RWPE1 (cell line): ENCODE measurements around the gene METTL5.
"Not testable (repeated sequence)": the region's sequence is repeated elsewhere in the genome, so short reads cannot be mapped to it uniquely, and the experiment has no call there.

Experiments
- CTCF ChIA-PET: fragments of 350-600 bp; sonication (Branson Sonifier 250); formaldehyde crosslinking; extraction: SDS; loops from one replicate; lab custom pipeline; 2021; lab: Yijun Ruan, JAX
- POLR2A ChIA-PET: fragments of 400-600 bp; formaldehyde crosslinking; extraction: SDS; loops from one replicate; lab custom pipeline; 2020; ENCODE audit warnings: antibody characterized with exemption; ENCODE audit not compliant: low non-redundant PET; lab: Yijun Ruan, JAX
- DNase-seq: peaks from one replicate; pipeline ENCODE4 v3.0.0; 2012; ENCODE audit warnings: low spot score
- H3K27ac ChIP-seq: fragments of 450-650 bp; 2 replicates; pipeline ENCODE4 v1.5.1; 2017
- TF ChIP-seq, protein P1 (sequence below): fragments of 450-650 bp; conservative IDR thresholded peaks from 2 replicates; pipeline ENCODE4 v1.5.1; 2017; ENCODE audit warnings: low read depth, mild to moderate bottlenecking

Gene METTL5

DNA sequence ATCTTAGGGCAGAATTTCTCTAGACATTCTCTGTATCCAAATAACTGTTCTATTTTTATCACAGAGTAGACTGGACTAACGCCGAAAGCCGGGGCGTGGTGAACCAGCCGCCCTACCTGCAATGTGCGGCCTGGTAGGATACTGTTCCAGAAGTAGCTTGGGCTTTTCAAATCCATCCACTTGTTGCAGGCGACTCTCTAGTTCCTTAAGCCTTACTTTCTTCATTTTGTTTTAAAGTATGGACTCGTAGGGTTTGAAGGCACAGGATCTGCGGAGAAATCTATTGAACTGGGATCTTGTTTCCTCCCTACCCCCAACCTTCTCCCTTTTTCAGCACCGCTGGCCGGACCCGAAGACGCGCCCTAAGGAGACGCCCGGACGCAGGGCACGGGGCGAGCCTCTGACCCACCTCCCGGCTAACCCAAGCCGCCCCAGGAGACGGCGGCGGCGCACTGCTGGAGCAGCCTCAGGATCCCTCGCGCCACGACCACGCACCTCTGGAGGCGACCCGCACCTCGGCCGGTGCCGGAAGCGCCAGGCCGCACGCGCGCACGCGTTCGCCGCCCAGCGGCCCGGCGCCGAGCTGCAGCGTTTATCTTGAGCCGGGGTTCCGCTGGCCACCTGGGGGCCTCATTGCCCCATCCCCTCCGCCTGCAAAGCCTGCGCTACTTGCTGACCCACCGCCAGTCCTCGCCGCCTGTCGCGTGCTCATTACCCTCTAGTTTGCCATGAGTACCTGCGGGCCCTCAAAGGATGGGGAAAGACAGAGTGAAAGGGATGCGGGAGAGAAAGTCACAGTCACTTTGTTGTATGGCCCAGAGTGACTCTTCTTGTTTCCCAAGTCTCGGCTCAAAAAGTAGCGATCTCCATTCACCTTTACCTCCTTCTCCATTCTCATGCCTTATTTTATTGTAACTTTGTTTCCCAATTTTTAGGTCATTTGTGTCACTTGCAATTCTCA, at the start of gene METTL5:
TSS of gene METTL5 (minus strand) at position 533 of the 961 bp plus-strand sequence. CDS start at position 225, 308 bp downstream.
- H3K27ac ChIP-seq: peak within 1 kb of the TSS; percentile 89
- peak; percentile 80 for DNase-seq
- CTCF ChIA-PET: interaction anchor here (0.6 to 1.4 kb wide), 5 partner anchors 12 to 411 kb away, joined by 3 to 6 read pairs (median 3); no protein-coding TSS in a partner anchor
- POLR2A ChIA-PET: no interaction called here
- TF ChIP-seq, protein P1, sequence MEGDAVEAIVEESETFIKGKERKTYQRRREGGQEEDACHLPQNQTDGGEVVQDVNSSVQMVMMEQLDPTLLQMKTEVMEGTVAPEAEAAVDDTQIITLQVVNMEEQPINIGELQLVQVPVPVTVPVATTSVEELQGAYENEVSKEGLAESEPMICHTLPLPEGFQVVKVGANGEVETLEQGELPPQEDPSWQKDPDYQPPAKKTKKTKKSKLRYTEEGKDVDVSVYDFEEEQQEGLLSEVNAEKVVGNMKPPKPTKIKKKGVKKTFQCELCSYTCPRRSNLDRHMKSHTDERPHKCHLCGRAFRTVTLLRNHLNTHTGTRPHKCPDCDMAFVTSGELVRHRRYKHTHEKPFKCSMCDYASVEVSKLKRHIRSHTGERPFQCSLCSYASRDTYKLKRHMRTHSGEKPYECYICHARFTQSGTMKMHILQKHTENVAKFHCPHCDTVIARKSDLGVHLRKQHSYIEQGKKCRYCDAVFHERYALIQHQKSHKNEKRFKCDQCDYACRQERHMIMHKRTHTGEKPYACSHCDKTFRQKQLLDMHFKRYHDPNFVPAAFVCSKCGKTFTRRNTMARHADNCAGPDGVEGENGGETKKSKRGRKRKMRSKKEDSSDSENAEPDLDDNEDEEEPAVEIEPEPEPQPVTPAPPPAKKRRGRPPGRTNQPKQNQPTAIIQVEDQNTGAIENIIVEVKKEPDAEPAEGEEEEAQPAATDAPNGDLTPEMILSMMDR: peak; percentile 99

DNA sequence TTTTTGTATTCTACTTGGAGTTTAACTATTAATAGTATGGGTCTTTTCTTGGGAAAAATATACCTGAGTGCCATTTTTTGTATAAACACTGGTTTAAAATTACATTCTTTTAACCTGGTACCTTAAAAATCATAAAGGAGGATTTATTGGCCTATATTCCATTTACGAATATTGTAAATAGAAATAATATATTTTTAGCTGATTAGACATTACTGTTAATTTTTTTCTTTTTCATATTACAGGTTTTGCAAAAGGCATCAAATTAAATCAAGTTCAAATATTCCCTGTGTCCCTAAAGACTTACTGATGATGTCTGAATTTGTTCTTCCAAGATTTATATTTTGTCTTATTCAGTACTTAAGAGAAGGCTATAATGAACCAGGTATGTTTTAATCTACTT, 47.3 kb upstream of the METTL5 start:
- DNase-seq: no peak
- POLR2A ChIA-PET: no interaction called here
- H3K27ac ChIP-seq: no peak overlapping the region
- CTCF ChIA-PET: interaction anchor here (0.6 kb wide), 1 partner anchor 1269 kb away, joined by 3 read pairs; no protein-coding TSS in a partner anchor
- TF ChIP-seq, protein P1: no peak

- DNase-seq, CTCF ChIA-PET, H3K27ac ChIP-seq, POLR2A ChIA-PET: not testable (repeated sequence)
Measured at GRCh38 chr2:169871369-169871768, 46.7 kb upstream of the METTL5 start.

- POLR2A ChIA-PET: no interaction called here
- TF ChIP-seq, protein P1: no peak
- DNase-seq: no peak
- no peak overlapping the region for H3K27ac ChIP-seq
- CTCF ChIA-PET: interaction anchor here (0.6 kb wide), 1 partner anchor 296 kb away, joined by 3 read pairs; no protein-coding TSS in a partner anchor
Measured at GRCh38 chr2:169868951-169869350, 44.2 kb upstream of the METTL5 start.

- H3K27ac ChIP-seq: no peak overlapping the region
- CTCF ChIA-PET: no interaction called here
- no peak for DNase-seq
- POLR2A ChIA-PET: no interaction called here
- TF ChIP-seq, protein P1: no peak
Measured at GRCh38 chr2:169867579-169867978, 42.9 kb upstream of the METTL5 start.

DNA sequence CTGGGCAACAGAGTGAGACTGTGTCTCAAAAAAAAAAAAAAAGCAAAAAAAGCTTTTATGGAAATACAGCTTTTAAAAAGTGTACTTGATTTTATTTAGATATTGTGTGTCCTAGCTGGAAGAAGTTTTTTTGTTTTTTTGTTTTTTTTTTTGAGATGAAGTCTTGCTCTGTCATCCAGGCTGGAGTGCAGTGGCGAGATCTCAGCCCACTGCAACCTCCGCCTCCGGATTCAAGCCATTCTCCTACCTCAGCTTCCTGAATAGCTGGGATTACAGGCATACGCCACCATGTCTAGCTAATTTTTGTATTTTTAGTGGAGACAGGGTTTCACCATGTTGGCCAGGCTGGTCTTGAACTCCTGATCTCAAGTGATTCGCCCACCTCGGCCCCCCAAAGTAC, 41.5 kb upstream of the METTL5 start:
- H3K27ac ChIP-seq, POLR2A ChIA-PET, DNase-seq: not testable (repeated sequence)
- CTCF ChIA-PET: interaction anchor here (0.6 kb wide), 1 partner anchor 211 kb away, joined by 3 read pairs; no protein-coding TSS in a partner anchor

GRCh38 chr2:169865492-169865891, 40.8 kb upstream of the METTL5 start:
- CTCF ChIA-PET: interaction anchor here (0.6 kb wide), 1 partner anchor 212 kb away, joined by 3 read pairs; no protein-coding TSS in a partner anchor
- POLR2A ChIA-PET: no interaction called here
- TF ChIP-seq, protein P1: no peak
- no peak overlapping the region for H3K27ac ChIP-seq
- no peak for DNase-seq
